ENCODE results near the gene FAM20B.

FAM20B gene

GRCh38 chr1:179012038-179012437 lies 13.7 kb upstream of the FAM20B start:
- Histone ChIP-seq H3K4me3 (ENCODE audit: low read depth, low read length, poor library complexity, severe bottlenecking) (no peak overlapping the region), H3K36me3 (ENCODE audit: insufficient read depth, low read length) (no peaks in the 10 kb centered on the region), H3K9me2 (ENCODE audit: low read depth, low read length) (no peaks in the 10 kb centered on the region), H2AFZ (ENCODE audit: low read length) (no peak overlapping the region), H3K27me3 (ENCODE audit: insufficient read depth, low read length) (no peaks in the 10 kb centered on the region), H3K27ac (ENCODE audit: low read depth, low read length, poor library complexity, severe bottlenecking) (no peak overlapping the region), H3K9me3 (ENCODE audit: low read length) (no peaks in the 10 kb centered on the region), H3F3A (ENCODE audit: insufficient read depth, low read length) (no peaks in the 10 kb centered on the region), H3K4me1 (ENCODE audit: insufficient read depth, low read length, severe bottlenecking) (no peaks in the 10 kb centered on the region), H3K79me2 (ENCODE audit: insufficient read depth, low read length) (no peaks in the 10 kb centered on the region), H3K9ac (ENCODE audit: low read length) (no peak overlapping the region), H4K20me1 (ENCODE audit: insufficient read depth, low read length) (no peaks in the 10 kb centered on the region), H3K4me2 (ENCODE audit: low read length) (no peak overlapping the region)
- TF ChIP-seq EZH2 (IDR thresholded peaks at IDR 0.05; ENCODE audit: borderline replicate concordance, low read length) (no peak), CTCF (IDR thresholded peaks at IDR 0.05; ENCODE audit: low read length) (no peak)

- Histone ChIP-seq H3K4me3 (ENCODE audit: low read depth, low read length, poor library complexity, severe bottlenecking) (no peak overlapping the region), H4K20me1 (ENCODE audit: insufficient read depth, low read length) (no peaks in the 10 kb centered on the region), H2AFZ (ENCODE audit: low read length) (no peak overlapping the region), H3K27me3 (ENCODE audit: insufficient read depth, low read length) (no peaks in the 10 kb centered on the region), H3K4me2 (ENCODE audit: low read length) (no peak overlapping the region), H3K4me1 (ENCODE audit: insufficient read depth, low read length, severe bottlenecking) (no peaks in the 10 kb centered on the region), H3K9ac (ENCODE audit: low read length) (no peak overlapping the region), H3K79me2 (ENCODE audit: insufficient read depth, low read length) (no peaks in the 10 kb centered on the region), H3K27ac (ENCODE audit: low read depth, low read length, poor library complexity, severe bottlenecking) (no peak overlapping the region), H3F3A (ENCODE audit: insufficient read depth, low read length) (no peaks in the 10 kb centered on the region), H3K9me2 (ENCODE audit: low read depth, low read length) (no peaks in the 10 kb centered on the region), H3K9me3 (ENCODE audit: low read length) (no peaks in the 10 kb centered on the region), H3K36me3 (ENCODE audit: insufficient read depth, low read length) (no peaks in the 10 kb centered on the region)
- no peak for TF ChIP-seq EZH2 (IDR thresholded peaks at IDR 0.05; ENCODE audit: borderline replicate concordance, low read length)
These were observed 11.6 kb upstream of the FAM20B start for GRCh38 chr1:179014123-179014522.

- H3K9ac ChIP-seq (ENCODE audit: low read length), result no peak overlapping the region
- H3K27ac ChIP-seq (ENCODE audit: low read depth, low read length, poor library complexity, severe bottlenecking), result no peak overlapping the region
- H3F3A ChIP-seq (ENCODE audit: insufficient read depth, low read length), result no peaks in the 10 kb centered on the region
- no peaks in the 10 kb centered on the region for H3K9me2 ChIP-seq (ENCODE audit: low read depth, low read length)
- H2AFZ ChIP-seq (ENCODE audit: low read length), result no peak overlapping the region
- no peaks in the 10 kb centered on the region for H3K36me3 ChIP-seq (ENCODE audit: insufficient read depth, low read length)
- H3K4me2 ChIP-seq (ENCODE audit: low read length), result no peak overlapping the region
- no peaks in the 10 kb centered on the region for H4K20me1 ChIP-seq (ENCODE audit: insufficient read depth, low read length)
- H3K4me1 ChIP-seq (ENCODE audit: insufficient read depth, low read length, severe bottlenecking), result no peaks in the 10 kb centered on the region
- H3K4me3 ChIP-seq (ENCODE audit: low read depth, low read length, poor library complexity, severe bottlenecking), result no peak overlapping the region
- H3K27me3 ChIP-seq (ENCODE audit: insufficient read depth, low read length), result no peaks in the 10 kb centered on the region
- no peaks in the 10 kb centered on the region for H3K9me3 ChIP-seq (ENCODE audit: low read length)
- no peaks in the 10 kb centered on the region for H3K79me2 ChIP-seq (ENCODE audit: insufficient read depth, low read length)
- no peak for TF ChIP-seq EZH2 (IDR thresholded peaks at IDR 0.05; ENCODE audit: borderline replicate concordance, low read length)
- TF ChIP-seq CTCF (IDR thresholded peaks at IDR 0.05; ENCODE audit: low read length), result no peak
These were observed 10.3 kb upstream of the FAM20B start for GRCh38 chr1:179015396-179015795.

GRCh38 chr1:179016706-179017382 lies 8.8 kb upstream of the FAM20B start:
- Histone ChIP-seq H3K4me1 (ENCODE audit: insufficient read depth, low read length, severe bottlenecking) (peaks cover 4% of the 10 kb centered on the region), H3K4me2 (ENCODE audit: low read length) (no peak overlapping the region), H3K4me3 (ENCODE audit: low read depth, low read length, poor library complexity, severe bottlenecking) (no peak overlapping the region), H3K79me2 (ENCODE audit: insufficient read depth, low read length) (no peaks in the 10 kb centered on the region), H3K36me3 (ENCODE audit: insufficient read depth, low read length) (no peaks in the 10 kb centered on the region), H3F3A (ENCODE audit: insufficient read depth, low read length) (no peaks in the 10 kb centered on the region), H3K9me2 (ENCODE audit: low read depth, low read length) (no peaks in the 10 kb centered on the region), H2AFZ (ENCODE audit: low read length) (no peak overlapping the region), H3K27me3 (ENCODE audit: insufficient read depth, low read length) (no peaks in the 10 kb centered on the region), H3K9ac (ENCODE audit: low read length) (no peak overlapping the region), H3K9me3 (ENCODE audit: low read length) (no peaks in the 10 kb centered on the region), H4K20me1 (ENCODE audit: insufficient read depth, low read length) (no peaks in the 10 kb centered on the region), H3K27ac (ENCODE audit: low read depth, low read length, poor library complexity, severe bottlenecking) (no peak overlapping the region)
- no peak for TF ChIP-seq EZH2 (IDR thresholded peaks at IDR 0.05; ENCODE audit: borderline replicate concordance, low read length)
- no peak for TF ChIP-seq CTCF (IDR thresholded peaks at IDR 0.05; ENCODE audit: low read length)

All from OCI-LY1 (cell line).